Measurements from ENCODE around the gene IGFBPL1.

The IGFBPL1 gene

DNA sequence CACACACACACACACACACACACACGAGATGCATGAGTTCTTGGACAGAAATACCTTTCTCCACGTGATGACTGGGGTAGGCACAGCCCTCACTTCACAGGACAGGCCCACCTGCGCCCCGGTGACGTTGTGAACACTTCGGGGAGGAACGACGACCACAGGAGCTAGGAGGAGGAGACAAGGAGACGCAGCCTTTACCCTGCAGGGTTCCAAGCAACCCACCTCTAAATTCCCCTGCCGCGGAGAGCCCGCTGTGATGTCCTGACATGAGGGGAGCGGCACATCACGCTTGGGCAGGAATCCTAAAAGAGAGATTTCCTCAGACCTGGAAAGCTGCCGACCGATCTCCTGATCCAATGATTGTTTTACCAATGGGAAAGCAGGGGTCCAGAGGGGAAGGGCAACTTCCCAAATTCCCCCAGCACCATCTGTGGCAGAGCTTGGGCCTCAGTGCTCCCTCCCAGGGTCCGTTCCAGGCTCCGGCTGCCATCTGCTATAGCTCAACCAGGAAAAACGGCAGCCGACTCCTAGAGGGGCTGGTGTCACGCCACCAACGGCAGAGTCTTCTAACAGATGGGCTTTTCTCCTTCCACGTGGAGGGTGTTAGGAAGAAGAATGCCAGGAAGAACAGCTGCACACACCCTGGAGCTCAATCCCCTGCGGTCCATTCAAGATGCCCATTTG, 10.1 kb downstream of the IGFBPL1 start:
- TF ChIP-seq, protein P1, sequence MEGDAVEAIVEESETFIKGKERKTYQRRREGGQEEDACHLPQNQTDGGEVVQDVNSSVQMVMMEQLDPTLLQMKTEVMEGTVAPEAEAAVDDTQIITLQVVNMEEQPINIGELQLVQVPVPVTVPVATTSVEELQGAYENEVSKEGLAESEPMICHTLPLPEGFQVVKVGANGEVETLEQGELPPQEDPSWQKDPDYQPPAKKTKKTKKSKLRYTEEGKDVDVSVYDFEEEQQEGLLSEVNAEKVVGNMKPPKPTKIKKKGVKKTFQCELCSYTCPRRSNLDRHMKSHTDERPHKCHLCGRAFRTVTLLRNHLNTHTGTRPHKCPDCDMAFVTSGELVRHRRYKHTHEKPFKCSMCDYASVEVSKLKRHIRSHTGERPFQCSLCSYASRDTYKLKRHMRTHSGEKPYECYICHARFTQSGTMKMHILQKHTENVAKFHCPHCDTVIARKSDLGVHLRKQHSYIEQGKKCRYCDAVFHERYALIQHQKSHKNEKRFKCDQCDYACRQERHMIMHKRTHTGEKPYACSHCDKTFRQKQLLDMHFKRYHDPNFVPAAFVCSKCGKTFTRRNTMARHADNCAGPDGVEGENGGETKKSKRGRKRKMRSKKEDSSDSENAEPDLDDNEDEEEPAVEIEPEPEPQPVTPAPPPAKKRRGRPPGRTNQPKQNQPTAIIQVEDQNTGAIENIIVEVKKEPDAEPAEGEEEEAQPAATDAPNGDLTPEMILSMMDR (IDR thresholded peaks at IDR 0.05; ENCODE audit: insufficient read depth, low read depth, low read length, missing control alignments): no peak
- no peak for DNase-seq (ENCODE audit: low read depth)
- no peak overlapping the region for H3K4me3 ChIP-seq (ENCODE audit: low read length)

GRCh38 chr9:38413283-38413682, 11.0 kb downstream of the IGFBPL1 start:
- TF ChIP-seq, protein P1 (IDR thresholded peaks at IDR 0.05; ENCODE audit: insufficient read depth, low read depth, low read length, missing control alignments): no peak
- DNase-seq (ENCODE audit: low read depth): no peak
- H3K4me3 ChIP-seq (ENCODE audit: low read length): no peak overlapping the region

DNA sequence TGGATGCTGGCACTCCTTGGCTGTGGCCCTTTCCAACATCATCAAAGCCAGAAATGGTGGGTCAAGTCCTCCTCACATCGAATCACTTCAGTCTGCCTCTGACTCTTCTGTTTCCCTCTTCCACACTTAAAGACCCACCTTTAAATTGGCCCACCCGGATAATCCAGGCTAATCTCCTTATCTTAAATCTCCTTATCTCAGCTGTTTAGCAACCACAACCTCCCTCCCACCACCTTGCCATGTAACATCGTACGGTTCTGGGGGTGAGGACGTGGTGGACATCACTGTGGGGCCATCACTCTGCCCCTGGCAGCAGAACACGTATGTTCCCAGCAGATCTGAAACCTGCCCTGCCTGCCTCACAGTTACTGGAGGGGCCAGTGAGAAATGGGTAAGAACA, 11.5 kb downstream of the IGFBPL1 start:
- TF ChIP-seq, protein P1 (IDR thresholded peaks at IDR 0.05; ENCODE audit: insufficient read depth, low read depth, low read length, missing control alignments): no peak
- DNase-seq (ENCODE audit: low read depth): no peak
- no peak overlapping the region for H3K4me3 ChIP-seq (ENCODE audit: low read length)

DNA sequence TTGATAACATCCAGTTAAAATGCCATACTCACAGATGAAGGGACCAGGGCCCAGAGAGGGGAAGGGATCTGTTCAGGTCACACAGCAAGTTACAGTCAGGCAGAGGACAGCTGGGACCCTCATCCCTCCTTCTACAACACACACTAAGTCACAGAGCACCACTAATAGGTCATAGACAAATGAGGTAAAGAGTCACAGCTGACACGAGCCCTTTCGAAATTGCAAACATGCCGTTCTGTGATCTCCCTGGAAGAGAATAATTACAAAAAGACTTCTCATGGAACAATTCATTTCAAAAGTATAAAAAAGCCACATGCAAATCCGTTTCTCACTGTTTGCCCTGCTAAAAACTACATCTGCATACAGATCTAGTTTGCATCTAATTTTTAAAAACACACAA, 15.5 kb downstream of the IGFBPL1 start:
- no peak overlapping the region for H3K4me3 ChIP-seq (ENCODE audit: low read length)
- no peak for DNase-seq (ENCODE audit: low read depth)
- TF ChIP-seq, protein P1 (IDR thresholded peaks at IDR 0.05; ENCODE audit: insufficient read depth, low read depth, low read length, missing control alignments): no peak

- no peak overlapping the region for H3K4me3 ChIP-seq (ENCODE audit: low read length)
- TF ChIP-seq, protein P1 (IDR thresholded peaks at IDR 0.05; ENCODE audit: insufficient read depth, low read depth, low read length, missing control alignments): no peak
- DNase-seq (ENCODE audit: low read depth): no peak
These were observed 17.6 kb downstream of the IGFBPL1 start for GRCh38 chr9:38406476-38407186.

DNA sequence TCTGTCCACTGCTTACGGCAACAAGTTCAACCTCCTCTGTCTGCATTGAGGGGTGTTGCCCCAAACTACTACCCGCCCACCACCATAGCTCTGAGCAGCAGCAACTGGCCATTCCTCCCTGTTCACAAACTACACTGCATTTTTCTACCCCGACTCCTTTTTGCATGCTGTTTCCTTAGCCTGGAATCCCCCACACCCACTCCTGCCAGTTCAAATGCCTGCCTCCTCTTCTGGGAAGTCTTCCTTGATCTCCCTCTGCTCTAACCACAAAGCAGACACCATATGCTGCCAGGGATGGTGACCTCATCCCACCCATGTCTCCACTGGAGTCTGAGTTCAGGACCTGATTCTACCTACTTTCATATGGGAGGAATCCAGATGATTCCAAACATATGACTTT, 18.5 kb downstream of the IGFBPL1 start:
- TF ChIP-seq, protein P1 (IDR thresholded peaks at IDR 0.05; ENCODE audit: insufficient read depth, low read depth, low read length, missing control alignments): no peak
- no peak for DNase-seq (ENCODE audit: low read depth)

More for the DNA sequence above, 18.5 kb downstream of the IGFBPL1 start:
- no peak overlapping the region for H3K4me3 ChIP-seq (ENCODE audit: low read length)

Measured in epithelial cell of esophagus (primary cell).